ENCODE measurements around the gene GKN1. TPM values are rescaled to one million over a fixed set of nuclear protein-coding genes. Genes with fewer than 3 reads are reported as not detected.

Gene GKN1
- total RNA-seq, 4 donors from 2014 or later: not detected

GRCh38 chr2:69007169-69007568, 32.7 kb downstream of the GKN1 start:
- Histone ChIP-seq H3K4me3 (no peak overlapping the region), H3K36me3 (no peaks in the 10 kb centered on the region)

GRCh38 chr2:69007603-69008002, 33.2 kb downstream of the GKN1 start:
- no peak overlapping the region for H3K4me3 ChIP-seq
- H3K27me3 ChIP-seq: no peaks in the 10 kb centered on the region
- H3K27ac ChIP-seq: no peak overlapping the region
- no peaks in the 10 kb centered on the region for H3K9me3 ChIP-seq
- H3K36me3 ChIP-seq: no peaks in the 10 kb centered on the region
- H3K4me1 ChIP-seq: peaks cover 13% of the 10 kb centered on the region
- TF ChIP-seq EP300 (IDR thresholded peaks at IDR 0.05) (no peak), CTCF (IDR thresholded peaks at IDR 0.05) (no peak), POLR2A (IDR thresholded peaks at IDR 0.05) (no peak), POLR2AphosphoS5 (IDR thresholded peaks at IDR 0.05) (no peak)
- DNase-seq (ENCODE audit: low spot score in 2 of 2): no peak

More at GRCh38 chr2:69007169-69007568, 32.7 kb downstream of the GKN1 start:
- no peaks in the 10 kb centered on the region for H3K9me3 ChIP-seq
- H3K27ac ChIP-seq: no peak overlapping the region
- no peak for DNase-seq (ENCODE audit: low spot score in 2 of 2)
- H3K27me3 ChIP-seq: no peaks in the 10 kb centered on the region
- H3K4me1 ChIP-seq: peaks cover 9% of the 10 kb centered on the region
- TF ChIP-seq POLR2AphosphoS5 (IDR thresholded peaks at IDR 0.05) (no peak), POLR2A (IDR thresholded peaks at IDR 0.05) (no peak), CTCF (IDR thresholded peaks at IDR 0.05) (no peak), EP300 (IDR thresholded peaks at IDR 0.05) (no peak)

- DNase-seq (ENCODE audit: low spot score in 2 of 2): no peak
- WGBS: 54% methylated on average over 8 of the region's 8 CpGs
- Histone ChIP-seq H3K9me3 (no peaks in the 10 kb centered on the region), H3K4me1 (peaks cover 31% of the 10 kb centered on the region), H3K27me3 (no peaks in the 10 kb centered on the region), H3K27ac (no peak overlapping the region), H3K36me3 (no peaks in the 10 kb centered on the region), H3K4me3 (no peak overlapping the region)
- no peak for TF ChIP-seq POLR2A (IDR thresholded peaks at IDR 0.05)
- no peak for TF ChIP-seq POLR2AphosphoS5 (IDR thresholded peaks at IDR 0.05)
- no peak for TF ChIP-seq EP300 (IDR thresholded peaks at IDR 0.05)
- TF ChIP-seq CTCF (IDR thresholded peaks at IDR 0.05): no peak
These were observed 36.2 kb downstream of the GKN1 start for GRCh38 chr2:69010437-69011194.

- Histone ChIP-seq H3K27ac (no peak overlapping the region), H3K4me1 (peaks cover 32% of the 10 kb centered on the region), H3K36me3 (no peaks in the 10 kb centered on the region), H3K4me3 (no peak overlapping the region), H3K27me3 (no peaks in the 10 kb centered on the region), H3K9me3 (no peaks in the 10 kb centered on the region)
- TF ChIP-seq EP300 (IDR thresholded peaks at IDR 0.05) (no peak), CTCF (IDR thresholded peaks at IDR 0.05) (no peak), POLR2A (IDR thresholded peaks at IDR 0.05) (no peak), POLR2AphosphoS5 (IDR thresholded peaks at IDR 0.05) (no peak)
- WGBS: 83% methylated on average over 2 of the region's 4 CpGs
- DNase-seq (ENCODE audit: low spot score in 2 of 2): no peak
These were observed 37.2 kb downstream of the GKN1 start for GRCh38 chr2:69011611-69012157.

- peak overlapping the region; percentile 71 for H3K4me3 ChIP-seq
- no peaks in the 10 kb centered on the region for H3K9me3 ChIP-seq
- H3K27me3 ChIP-seq: no peaks in the 10 kb centered on the region
- H3K36me3 ChIP-seq: no peaks in the 10 kb centered on the region
- H3K4me1 ChIP-seq: peaks cover 39% of the 10 kb centered on the region
- WGBS: 11% methylated on average over 27 of the region's 27 CpGs
- DNase-seq (ENCODE audit: low spot score in 2 of 2): peak; percentile 76 to 81
- peak overlapping the region; percentile 79 for H3K27ac ChIP-seq
- TF ChIP-seq POLR2AphosphoS5 (IDR thresholded peaks at IDR 0.05) (peak in 1 of 3 donors; percentile 23), EP300 (IDR thresholded peaks at IDR 0.05) (no peak), CTCF (IDR thresholded peaks at IDR 0.05) (peak; percentile 75)
These were observed 38.1 kb downstream of the GKN1 start for GRCh38 chr2:69012310-69013141.
